Right lobe of liver (tissue), 6 donors: Measurements from ENCODE around the gene ELANE. TPM values are rescaled to one million over a fixed set of nuclear protein-coding genes. Genes with fewer than 3 reads are reported as not detected.
"Not testable (repeated sequence)": the region's sequence is repeated elsewhere in the genome, so short reads cannot be mapped to it uniquely, and the experiment has no call there.

Experiments used
- ATAC-seq, 4 donors: fragments of 200-7000 bp; cut with Tn5 transposase; one replicate each; pipeline ENCODE4 v1.9.1; 2020; ENCODE audit warnings: mild to moderate bottlenecking in 4 of 4, moderate library complexity in 4 of 4
- DNase-seq, 3 donors: peaks; one replicate each; pipeline ENCODE4 v3.0.0-alpha.2; 2020
- H3K27ac ChIP-seq, 3 donors: fragments of 200-600 bp; one replicate each; pipeline ENCODE4 v1.8.0; 2022
- H3K27me3 ChIP-seq, 2 donors: fragments of 200-600 bp; one replicate each; pipeline ENCODE4 v1.8.0; 2022
- H3K36me3 ChIP-seq, 4 donors: fragments of 200-600 bp; sonication (generic) in 1 of 4; one replicate each; pipeline versions ENCODE4 v1.5.1 to v1.8.0; 2017 to 2022; ENCODE audit warnings: control low read depth in 1 of 4
- H3K4me1 ChIP-seq, 4 donors: fragments of 200-600 bp; sonication (generic) in 1 of 4; one replicate each; pipeline versions ENCODE4 v1.5.1 to v1.8.0; 2017 to 2022; ENCODE audit warnings: control low read depth in 1 of 4
- H3K4me3 ChIP-seq, 3 donors: fragments of 200-600 bp; one replicate each; pipeline ENCODE4 v1.8.0; 2022
- H3K9me3 ChIP-seq, 4 donors: fragments of 200-600 bp; sonication (generic) in 1 of 4; one replicate each; pipeline versions ENCODE4 v1.5.1 to v1.8.0; 2017 to 2022; ENCODE audit warnings: control low read depth in 1 of 4
- POLR2A ChIP-seq: fragments of 450-650 bp; IDR thresholded peaks from one replicate; pipeline ENCODE4 v1.6.1; 2017; ENCODE audit warnings: antibody characterized with exemption, mild to moderate bottlenecking
- WGBS: methylation state at CpG from one replicate; pipeline ENCODE4 v1.1.6; 2018; ENCODE audit warnings: low coverage, low lambda C conversion rate; ENCODE audit not compliant: insufficient coverage; ENCODE audit errors: missing lambda C conversion rate; 5-methylcytosine and 5-hydroxymethylcytosine counted together
- intact Hi-C, 2 donors: fragments of 100-400 bp; cut with DNase I; formaldehyde crosslinking; loops; one replicate each; pipeline versions ENCODE4 v1.11.2 to v1.14.1; 2022
- total RNA-seq, 6 experiments: library from RNA; depleted of rRNA in 2 of 6; stranded (reverse); fragments of >200 nt in 2 of 6; fragmentation: NEBNext Ultra II Directional in 3 of 6; extraction: Animal tissue kit (Norgen Biotek cat#: 25700) in 3 of 6; gene quantifications; one replicate each; pipeline versions ENCODE4 v1.1.0 to v1.2.4, GENCODE V29; 2016 to 2023
- TF ChIP-seq, protein P1 (sequence below), 4 donors: fragments of 200-600 bp in 3 of 4; fragments of 450-650 bp in 1 of 4; IDR thresholded peaks; one replicate each; pipeline versions ENCODE4 v1.5.1 to v1.8.0; 2016 to 2022; ENCODE audit warnings: antibody characterized with exemption in 4 of 4, mild to moderate bottlenecking in 2 of 4
- donor health status: DM: no; HTN: yes; CAD: no.
- donor health status: DM: no; HTN: no; CAD: no.
- donor health status: DM: no; HTN: no; CAD: no.
- donor health status: DM: no; HTN: yes; CAD: no.
- donor health status: DM: no; HTN: yes; CAD: no.

Gene ELANE
- total RNA-seq, 6 experiments from 2014 or later: 0.59 to 4.2 (median 3.3) TPM; not detected in 3

GRCh38 chr19:888581-889385 lies 36.7 kb downstream of the ELANE start:
- Histone ChIP-seq H3K4me1 (no peaks in the 10 kb centered on the region), H3K9me3 (no peaks in the 10 kb centered on the region), H3K27ac (no peak overlapping the region), H3K36me3 (peaks cover 0 to 13% (median 2%) of the 10 kb centered on the region in 4 donors), H3K4me3 (no peak overlapping the region), H3K27me3 (no peaks in the 10 kb centered on the region)
- DNase-seq (no peak), ATAC-seq (no peak)
- intact Hi-C loops: no loop called here
- no peak for TF ChIP-seq POLR2A
- TF ChIP-seq, protein P1, sequence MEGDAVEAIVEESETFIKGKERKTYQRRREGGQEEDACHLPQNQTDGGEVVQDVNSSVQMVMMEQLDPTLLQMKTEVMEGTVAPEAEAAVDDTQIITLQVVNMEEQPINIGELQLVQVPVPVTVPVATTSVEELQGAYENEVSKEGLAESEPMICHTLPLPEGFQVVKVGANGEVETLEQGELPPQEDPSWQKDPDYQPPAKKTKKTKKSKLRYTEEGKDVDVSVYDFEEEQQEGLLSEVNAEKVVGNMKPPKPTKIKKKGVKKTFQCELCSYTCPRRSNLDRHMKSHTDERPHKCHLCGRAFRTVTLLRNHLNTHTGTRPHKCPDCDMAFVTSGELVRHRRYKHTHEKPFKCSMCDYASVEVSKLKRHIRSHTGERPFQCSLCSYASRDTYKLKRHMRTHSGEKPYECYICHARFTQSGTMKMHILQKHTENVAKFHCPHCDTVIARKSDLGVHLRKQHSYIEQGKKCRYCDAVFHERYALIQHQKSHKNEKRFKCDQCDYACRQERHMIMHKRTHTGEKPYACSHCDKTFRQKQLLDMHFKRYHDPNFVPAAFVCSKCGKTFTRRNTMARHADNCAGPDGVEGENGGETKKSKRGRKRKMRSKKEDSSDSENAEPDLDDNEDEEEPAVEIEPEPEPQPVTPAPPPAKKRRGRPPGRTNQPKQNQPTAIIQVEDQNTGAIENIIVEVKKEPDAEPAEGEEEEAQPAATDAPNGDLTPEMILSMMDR (IDR thresholded peaks at IDR 0.05): no peak
- 94% methylated on average over 3 of the region's 30 CpGs for WGBS

GRCh38 chr19:889662-890295 lies 37.7 kb downstream of the ELANE start:
- H3K4me1 ChIP-seq: no peaks in the 10 kb centered on the region
- no peaks in the 10 kb centered on the region for H3K27me3 ChIP-seq
- WGBS: 95% methylated on average over 7 of the region's 26 CpGs
- H3K4me3 ChIP-seq: no peak overlapping the region
- DNase-seq: no peak
- no peaks in the 10 kb centered on the region for H3K9me3 ChIP-seq
- no peak overlapping the region for H3K27ac ChIP-seq
- ATAC-seq: no peak
- TF ChIP-seq POLR2A: no peak
- TF ChIP-seq, protein P1 (IDR thresholded peaks at IDR 0.05): no peak
- H3K36me3 ChIP-seq: peaks cover 0 to 9% (median 2%) of the 10 kb centered on the region in 4 donors
- intact Hi-C loops: no loop called here

DNA sequence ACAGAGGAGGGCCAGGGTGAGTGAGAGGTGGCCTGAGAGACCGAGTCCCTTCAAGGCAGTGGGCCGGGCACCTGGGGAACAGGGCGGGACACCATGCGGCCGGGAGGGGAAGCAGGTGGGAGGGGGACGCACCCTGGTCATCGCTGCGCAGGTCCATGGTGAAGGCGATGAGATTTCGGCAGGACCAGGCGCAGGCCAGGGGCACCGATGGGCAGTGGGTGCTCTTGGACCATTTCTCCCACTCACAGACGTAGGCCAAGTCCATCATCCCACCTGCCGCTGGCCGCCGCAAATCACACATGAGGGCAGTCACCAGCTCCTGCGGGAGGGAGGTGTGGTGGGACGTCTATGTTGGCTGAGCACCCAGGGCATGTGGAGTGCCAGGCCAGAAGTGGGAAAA lies 38.7 kb downstream of the ELANE start:
- H3K27me3 ChIP-seq: no peaks in the 10 kb centered on the region
- 33% methylated on average over 2 of the region's 18 CpGs for WGBS
- no peak for TF ChIP-seq POLR2A
- TF ChIP-seq, protein P1 (IDR thresholded peaks at IDR 0.05): no peak
- H3K4me1 ChIP-seq: no peaks in the 10 kb centered on the region
- intact Hi-C loops: no loop called here
- DNase-seq: no peak
- H3K4me3 ChIP-seq: no peak overlapping the region
- H3K36me3 ChIP-seq: peaks cover 0 to 7% (median under 1%) of the 10 kb centered on the region in 4 donors
- ATAC-seq: no peak
- no peaks in the 10 kb centered on the region for H3K9me3 ChIP-seq
- H3K27ac ChIP-seq: no peak overlapping the region

DNA sequence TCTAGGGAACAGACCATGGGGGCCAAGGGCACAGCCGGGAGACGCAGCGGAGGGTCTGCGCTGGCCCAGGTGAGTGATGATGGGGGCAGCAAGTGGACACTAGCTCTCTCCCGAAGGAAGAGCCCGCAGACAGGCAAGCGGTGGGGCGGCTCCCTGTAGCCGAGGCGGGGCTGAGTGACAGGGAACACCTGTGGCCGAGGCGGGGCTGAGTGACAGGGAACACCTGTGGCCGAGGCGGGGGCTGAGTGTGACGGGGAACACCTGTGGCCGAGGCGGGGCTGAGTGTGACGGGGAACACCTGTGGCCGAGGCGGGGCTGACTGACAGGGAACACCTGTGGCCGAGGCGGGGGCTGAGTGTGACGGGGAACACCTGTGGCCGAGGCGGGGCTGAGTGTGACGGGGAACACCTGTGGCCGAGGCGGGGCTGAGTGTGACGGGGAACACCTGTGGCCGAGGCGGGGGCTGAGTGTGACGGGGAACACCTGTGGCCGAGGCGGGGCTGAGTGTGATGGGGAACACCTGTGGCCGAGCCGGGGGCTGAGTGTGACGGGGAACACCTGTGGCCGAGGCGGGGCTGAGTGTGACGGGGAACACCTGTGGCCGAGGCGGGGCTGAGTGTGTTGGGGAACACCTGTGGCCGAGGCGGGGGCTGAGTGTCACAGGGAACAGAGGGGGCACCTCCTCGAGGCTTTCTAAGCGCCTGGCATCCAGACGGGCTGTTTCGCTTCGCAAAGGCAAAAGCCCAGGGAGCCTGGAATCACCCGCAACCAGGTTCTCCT lies 39.5 kb downstream of the ELANE start:
- H3K27ac ChIP-seq, H3K36me3 ChIP-seq, H3K4me1 ChIP-seq, intact Hi-C loops, H3K27me3 ChIP-seq, DNase-seq, H3K9me3 ChIP-seq, ATAC-seq: not testable (repeated sequence)
- H3K4me3 ChIP-seq: peak overlapping the region; percentile 72 to 94 (median 86)
- 88% methylated on average over 22 of the region's 50 CpGs for WGBS
